Stimulated activated CD8-positive, alpha-beta memory T cell treated with anti-CD3 and anti-CD28 coated beads, Interleukin-15, amount 100 ng/mL, for 48 hours (primary cell): ENCODE results near the gene SHISAL1.
"Not testable (repeated sequence)": the region's sequence is repeated elsewhere in the genome, so short reads cannot be mapped to it uniquely, and the experiment has no call there.

Experiments
- DNase-seq, 2 donors: peaks; one replicate each; pipeline ENCODE4 v3.0.0-alpha.2; 2020; ENCODE audit warnings: low read depth in 2 of 2

Gene SHISAL1

DNA sequence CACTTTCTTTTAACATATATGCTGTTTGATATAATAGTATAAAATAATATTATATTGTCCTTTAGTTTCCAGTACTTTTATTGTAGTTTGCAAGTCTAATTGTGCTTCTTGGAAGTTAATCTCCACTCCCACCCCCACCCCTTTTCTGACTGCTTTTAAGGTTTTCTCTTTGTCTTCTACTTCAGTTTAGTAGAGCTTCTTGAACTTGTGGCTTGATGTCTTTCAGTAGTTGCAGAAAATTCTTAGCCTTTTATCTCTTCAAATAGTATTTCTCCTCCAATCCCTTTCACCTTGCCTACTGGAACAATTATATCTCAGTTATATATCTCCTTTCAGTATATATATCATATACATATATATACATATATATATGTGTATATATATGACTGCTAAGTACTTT, 75.5 kb downstream of the SHISAL1 start:
- no peak for DNase-seq

DNA sequence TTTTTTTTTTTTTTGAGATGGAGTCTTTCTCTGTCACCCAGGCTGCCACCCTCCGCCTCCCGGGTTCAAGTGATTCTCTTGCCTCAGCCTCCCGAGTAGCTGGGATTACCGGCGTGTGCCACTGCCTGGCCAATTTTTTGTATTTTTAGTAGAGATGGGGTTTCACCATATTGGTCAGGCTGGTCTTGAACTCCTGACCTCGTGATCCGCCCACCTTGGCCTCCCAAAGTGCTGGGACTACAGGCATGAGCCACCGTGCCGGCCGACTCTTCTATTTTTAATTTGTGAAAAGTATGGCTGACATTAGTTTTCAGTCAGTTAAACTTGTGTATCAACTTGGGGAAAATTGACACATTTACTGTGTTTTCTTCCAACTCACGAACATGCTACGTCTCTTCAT, 78.4 kb downstream of the SHISAL1 start:
- not testable (repeated sequence) for DNase-seq

DNA sequence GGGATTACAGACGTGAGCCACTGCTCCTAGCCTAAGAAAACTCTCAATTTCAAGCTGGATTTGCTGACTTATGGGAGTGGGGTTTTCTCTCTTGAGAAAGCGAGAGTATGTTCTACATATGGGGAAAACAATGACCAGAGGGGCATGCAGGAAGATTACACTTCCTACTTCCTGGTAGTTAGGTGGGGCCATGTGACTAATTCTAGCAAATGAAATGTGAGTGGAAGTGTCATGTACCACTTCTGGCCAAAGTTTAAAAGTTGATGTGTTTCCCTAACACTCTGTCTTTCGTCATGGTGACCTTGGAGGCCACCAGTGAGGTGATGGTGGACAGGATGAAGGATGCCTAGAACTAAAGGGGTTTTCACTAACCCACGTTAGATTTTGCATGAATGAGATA, 81.5 kb downstream of the SHISAL1 start:
- no peak for DNase-seq

DNA sequence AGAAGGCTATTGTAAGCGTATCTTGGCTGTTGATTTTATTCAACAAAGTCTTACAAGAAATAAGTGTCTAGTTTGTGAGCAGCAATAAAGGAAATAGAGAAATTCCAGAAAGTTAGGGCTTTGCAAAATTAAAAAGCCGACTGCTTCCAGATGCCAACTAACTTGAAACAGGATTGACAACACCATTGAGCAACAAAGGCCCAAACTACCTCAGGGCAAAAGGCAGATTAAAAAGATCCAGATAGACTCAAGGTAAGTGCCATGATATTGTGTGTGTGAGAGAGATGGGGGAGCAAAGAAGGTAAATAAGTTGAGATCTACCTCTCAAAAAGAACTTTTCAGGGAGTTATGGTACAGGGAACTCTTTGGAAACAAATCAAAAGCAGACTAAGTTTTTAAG, 82.9 kb downstream of the SHISAL1 start:
- DNase-seq, result no peak

- no peak for DNase-seq
Measured at GRCh38 chr22:44229331-44229730, 83.4 kb downstream of the SHISAL1 start.

- DNase-seq, result no peak
Measured at GRCh38 chr22:44225812-44226211, 86.9 kb downstream of the SHISAL1 start.

DNA sequence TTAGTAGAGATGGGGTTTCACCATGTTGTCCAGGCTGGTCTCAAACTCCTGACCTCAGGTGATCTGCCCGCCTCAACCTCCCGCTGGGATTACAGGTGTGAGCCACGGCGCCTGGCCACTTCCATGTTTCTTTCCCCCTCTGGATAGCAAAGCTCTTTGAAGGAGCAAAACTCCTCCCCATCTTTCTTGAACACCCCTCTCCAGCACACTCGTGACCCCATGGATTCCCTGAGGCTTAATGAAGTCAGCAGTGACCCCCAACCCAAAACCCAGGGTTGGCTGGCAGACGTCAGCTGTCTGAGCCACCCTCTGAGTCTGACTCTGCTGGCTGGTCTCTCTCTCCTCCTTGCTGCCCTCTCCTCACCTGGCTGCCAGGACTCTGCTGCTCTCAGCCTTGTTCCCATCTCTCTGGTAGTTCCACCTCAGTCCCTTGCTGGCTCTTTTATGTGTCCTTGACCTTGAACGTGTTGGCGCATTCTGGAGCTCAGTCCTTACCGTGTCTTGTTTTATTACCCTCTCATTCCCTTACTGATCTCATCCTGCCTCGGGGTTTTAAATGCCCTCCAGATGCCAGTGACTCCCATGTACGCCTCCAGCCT, 87.6 kb downstream of the SHISAL1 start:
- no peak for DNase-seq

- no peak for DNase-seq
Measured at GRCh38 chr22:44224166-44224565, 88.6 kb downstream of the SHISAL1 start.

GRCh38 chr22:44221710-44222475, 90.9 kb downstream of the SHISAL1 start:
- no peak for DNase-seq

DNA sequence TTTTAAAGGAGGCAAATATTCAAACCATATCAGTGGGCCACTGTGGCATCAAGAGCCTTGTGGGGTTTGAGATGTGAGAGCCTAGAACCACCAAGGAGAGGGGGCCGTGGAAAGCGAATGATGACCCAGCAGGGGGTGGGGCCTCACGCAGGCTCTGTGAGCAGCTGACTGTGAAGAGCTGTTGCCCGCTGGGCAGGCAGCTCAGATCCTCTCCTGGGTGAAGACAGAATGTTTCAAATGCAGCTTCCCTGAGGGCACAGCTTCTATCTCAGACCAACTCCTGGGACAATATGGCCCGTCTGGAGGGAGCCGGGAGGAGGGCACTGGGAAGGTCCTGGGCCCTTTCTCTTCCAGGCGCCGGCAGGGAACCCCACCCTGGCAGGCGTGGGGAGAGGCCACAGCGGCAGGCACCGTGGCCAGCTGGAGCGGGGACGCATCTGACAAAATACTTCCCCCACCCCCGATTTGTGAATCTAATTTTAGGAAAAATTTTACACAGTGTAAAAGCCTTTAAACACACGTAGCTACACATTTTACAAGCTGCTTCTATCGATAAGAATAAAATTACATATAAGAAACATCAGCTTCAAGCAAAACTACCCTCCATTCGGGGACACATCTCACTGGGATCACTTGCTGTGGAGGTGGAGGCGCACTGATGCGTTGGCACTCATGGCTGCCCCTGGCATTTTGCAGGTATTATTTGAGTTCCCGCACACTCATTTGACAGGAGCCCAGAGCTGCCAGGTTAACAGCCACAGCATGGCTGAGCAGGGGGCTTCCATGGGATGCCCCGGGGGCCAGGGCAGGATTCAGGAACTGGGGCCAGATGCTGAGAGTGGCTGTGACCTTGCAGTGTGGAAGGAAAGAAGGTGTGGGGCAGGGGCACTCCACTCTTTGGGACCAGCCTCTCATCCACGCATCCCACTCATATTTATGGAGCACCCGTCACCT, 91.7 kb downstream of the SHISAL1 start:
- no peak for DNase-seq

- no peak for DNase-seq
Measured at GRCh38 chr22:44219101-44219870, 93.5 kb downstream of the SHISAL1 start.

DNA sequence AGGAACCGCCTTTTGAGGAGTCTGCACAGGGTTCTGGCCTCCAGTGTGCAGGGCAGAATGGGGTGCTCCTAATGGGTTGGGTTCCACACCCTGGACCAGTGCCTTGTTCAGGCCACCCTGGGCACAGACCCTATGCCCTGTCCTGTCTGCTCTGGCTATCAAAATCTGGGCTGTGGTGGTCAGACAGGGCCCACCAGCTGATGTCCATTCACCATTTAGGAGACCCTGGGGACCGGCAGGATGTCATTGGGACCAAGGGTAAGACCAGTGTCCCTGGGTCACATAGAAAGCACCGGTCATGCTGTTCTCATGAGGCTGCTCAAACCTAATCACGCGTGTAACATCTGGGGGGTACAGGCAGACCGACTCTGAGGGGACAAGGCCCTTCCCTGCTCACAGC, 94.7 kb downstream of the SHISAL1 start:
- no peak for DNase-seq

GRCh38 chr22:44217346-44217745, 95.4 kb downstream of the SHISAL1 start:
- DNase-seq, result no peak

- no peak for DNase-seq
Measured at GRCh38 chr22:44215287-44215686, 97.5 kb downstream of the SHISAL1 start.

- DNase-seq, result no peak
Measured at GRCh38 chr22:44214764-44215163, 98.0 kb downstream of the SHISAL1 start.

DNA sequence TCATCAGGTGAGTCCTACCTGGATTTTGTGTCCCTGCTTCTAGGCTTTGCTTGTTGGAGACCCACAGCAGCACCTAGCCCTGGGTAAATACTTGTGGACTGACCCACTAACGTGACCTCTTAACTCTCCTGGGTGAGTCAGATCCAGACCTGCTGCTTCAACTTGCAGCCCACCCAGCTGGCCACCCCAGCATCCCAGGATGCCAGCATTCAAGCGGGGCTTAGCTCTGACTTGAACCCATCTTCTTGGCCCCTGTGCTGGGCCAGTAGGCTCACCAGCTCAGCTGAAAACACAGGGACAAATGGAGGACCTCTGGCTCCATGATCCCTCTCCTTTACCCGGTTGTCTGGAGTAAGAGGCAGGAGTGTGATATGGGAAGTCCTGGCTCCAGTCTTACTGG, 98.6 kb downstream of the SHISAL1 start:
- DNase-seq, result no peak

GRCh38 chr22:44213489-44214043, 99.2 kb downstream of the SHISAL1 start:
- DNase-seq, result no peak

- no peak for DNase-seq
Measured at GRCh38 chr22:44212936-44213335, 99.8 kb downstream of the SHISAL1 start.

DNA sequence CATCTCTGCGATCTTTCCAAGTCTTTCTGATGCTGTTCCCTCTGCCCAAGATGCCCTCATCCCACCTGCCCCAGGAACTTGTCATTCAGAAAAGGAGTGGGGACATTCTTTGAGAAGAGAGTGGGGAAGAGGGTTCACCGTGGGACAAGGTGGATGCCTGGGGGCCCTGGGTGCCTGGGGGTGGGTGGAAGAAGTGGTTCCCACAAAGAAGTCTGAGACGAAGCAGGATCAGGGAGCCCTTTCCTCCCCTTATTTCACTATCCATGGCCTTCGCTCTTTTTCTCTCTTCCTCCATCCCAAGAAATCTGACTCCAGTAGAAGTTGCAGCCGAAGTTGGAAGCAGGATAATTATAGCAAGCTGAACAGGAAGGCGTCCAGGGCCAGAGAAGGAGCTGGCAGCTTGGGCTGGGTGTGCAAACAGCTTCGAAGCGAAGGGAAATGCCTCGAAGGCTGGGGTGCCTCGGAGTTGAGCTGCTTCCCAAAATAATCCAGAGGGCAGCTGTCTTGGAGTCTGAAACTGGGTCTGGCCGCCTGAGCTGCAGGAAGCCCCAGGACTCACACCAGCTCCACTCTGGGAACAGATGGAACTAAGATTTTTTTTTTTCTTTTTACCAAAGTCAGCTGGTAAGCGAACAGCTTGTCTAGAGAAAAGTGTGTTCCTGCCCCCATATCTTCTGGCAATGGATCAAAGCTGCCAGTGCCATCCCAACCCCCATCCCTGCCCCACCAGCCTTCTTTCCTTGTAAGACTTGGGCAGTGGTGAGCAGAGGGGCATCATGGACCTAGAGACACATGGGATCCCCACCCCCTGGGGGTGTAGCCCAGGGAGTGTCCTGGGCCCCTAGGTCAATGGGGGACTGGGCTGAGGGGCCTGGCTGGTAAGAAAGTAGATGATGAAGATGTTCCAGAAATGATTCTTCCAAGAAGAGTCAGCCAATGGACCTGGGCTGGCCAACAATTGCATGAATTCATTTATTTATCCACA, 100.5 kb downstream of the SHISAL1 start:
- no peak for DNase-seq

DNA sequence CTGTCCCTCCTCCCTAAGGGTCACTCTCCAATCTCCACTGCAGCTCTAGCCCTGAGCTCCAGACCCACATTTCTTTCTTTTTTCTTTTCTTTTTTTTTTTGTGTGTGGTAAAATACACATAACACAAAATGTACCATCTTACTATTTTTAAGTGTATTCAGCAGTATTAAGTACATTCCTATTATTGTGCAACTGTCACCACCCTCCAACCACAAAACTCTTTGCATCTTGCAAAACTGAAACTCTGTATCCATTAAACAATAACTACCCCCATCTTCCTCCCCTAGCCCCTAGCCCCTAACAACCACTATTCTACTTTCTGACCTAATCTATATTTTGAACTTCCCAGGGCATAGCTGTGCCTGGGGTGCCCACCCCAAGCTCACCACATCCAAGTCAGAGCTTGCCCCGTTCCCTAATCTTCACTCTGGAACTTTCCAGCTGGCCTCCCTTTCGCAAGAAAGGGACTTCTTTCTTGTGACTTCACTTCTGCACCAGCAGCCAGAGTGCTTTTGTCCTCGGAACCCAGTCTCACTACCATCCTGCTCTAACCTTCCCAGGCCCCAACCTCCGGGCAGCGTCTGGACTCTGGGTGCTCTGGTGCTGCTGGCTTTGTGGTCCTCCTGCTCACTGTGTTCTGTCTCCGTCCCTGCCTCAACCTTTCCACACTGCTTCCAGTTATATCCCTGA, 101.3 kb downstream of the SHISAL1 start:
- no peak for DNase-seq
